ENCODE data around the gene ZNF581.

GRCh38 chr19:55690769-55691545 is 47.5 kb downstream of the ZNF581 start:
- TF ChIP-seq RAD21 (IDR thresholded peaks at IDR 0.05) (no peak), CTCF (IDR thresholded peaks at IDR 0.05; ENCODE audit: low read depth, low read length, missing input control) (no peak), MAX (IDR thresholded peaks at IDR 0.05) (no peak), REST (IDR thresholded peaks at IDR 0.05) (no peak), YY1 (IDR thresholded peaks at IDR 0.05) (no peak), RXRA (IDR thresholded peaks at IDR 0.05) (no peak), ZBTB33 (IDR thresholded peaks at IDR 0.05) (no peak), TAF1 (conservative IDR thresholded peaks at IDR 0.05) (no peak), HNF4A (conservative IDR thresholded peaks at IDR 0.05) (no peak), JUND (IDR thresholded peaks at IDR 0.05) (no peak)

Data from liver (tissue), 3 donors.